Peyer's patch (tissue), 4 donors: ENCODE data around the gene UFSP2. TPM values are rescaled to one million over a fixed set of nuclear protein-coding genes. Genes with fewer than 3 reads are reported as not detected.
A peak's percentile ranks its signal among the peaks of the same experiment; 100 is the strongest.

Experiments
- DNase-seq, 3 donors: peaks; one replicate each; pipeline ENCODE4 v3.0.0-alpha.2; 2017 to 2019
- H3K27ac ChIP-seq, 4 donors: fragments of 200-600 bp; sonication (generic); one replicate each; pipeline ENCODE4 v1.5.1; 2016 to 2019
- H3K27me3 ChIP-seq, 2 donors: fragments of 200-600 bp; sonication (generic); one replicate each; pipeline ENCODE4 v1.5.1; 2019
- H3K36me3 ChIP-seq, 3 donors: fragments of 200-600 bp; sonication (generic); one replicate each; pipeline ENCODE4 v1.5.1; 2016 to 2019
- H3K4me1 ChIP-seq, 4 donors: fragments of 200-600 bp; sonication (generic); one replicate each; pipeline ENCODE4 v1.5.1; 2016 to 2019
- H3K4me3 ChIP-seq, 4 donors: fragments of 200-600 bp; sonication (generic); 1 replicate in 3 of 4; 2 replicates in 1 of 4; pipeline ENCODE4 v1.5.1; 2016 to 2019; ENCODE audit warnings: mild to moderate bottlenecking in 1 of 4
- H3K9me3 ChIP-seq, 4 donors: fragments of 200-600 bp; sonication (generic); one replicate each; pipeline ENCODE4 v1.5.1; 2016 to 2019; ENCODE audit warnings: mild to moderate bottlenecking in 1 of 4
- POLR2A ChIP-seq, 2 donors: fragments of 450-650 bp; IDR thresholded peaks; one replicate each; pipeline ENCODE4 v1.5.1; 2017; ENCODE audit warnings: antibody characterized with exemption in 2 of 2, mild to moderate bottlenecking in 2 of 2, moderate library complexity in 2 of 2
- total RNA-seq, 4 donors: library from RNA; depleted of rRNA; stranded (reverse); fragments of >200 nt; gene quantifications; one replicate each; pipeline ENCODE4 v1.1.0, GENCODE V29; 2016
- TF ChIP-seq, protein P1 (sequence below), 6 experiments: fragments of 450-650 bp in 4 of 6; fragments of 200-600 bp in 2 of 6; sonication (generic) in 1 of 6; IDR thresholded peaks; one replicate each; pipeline ENCODE4 v1.5.1; 2017 to 2019; ENCODE audit warnings: antibody characterized with exemption in 6 of 6, mild to moderate bottlenecking in 3 of 6, moderate library complexity in 1 of 6

UFSP2 gene
- total RNA-seq, 4 donors from 2014 or later: 6.7 to 22.0 (median 17.8) TPM

DNA sequence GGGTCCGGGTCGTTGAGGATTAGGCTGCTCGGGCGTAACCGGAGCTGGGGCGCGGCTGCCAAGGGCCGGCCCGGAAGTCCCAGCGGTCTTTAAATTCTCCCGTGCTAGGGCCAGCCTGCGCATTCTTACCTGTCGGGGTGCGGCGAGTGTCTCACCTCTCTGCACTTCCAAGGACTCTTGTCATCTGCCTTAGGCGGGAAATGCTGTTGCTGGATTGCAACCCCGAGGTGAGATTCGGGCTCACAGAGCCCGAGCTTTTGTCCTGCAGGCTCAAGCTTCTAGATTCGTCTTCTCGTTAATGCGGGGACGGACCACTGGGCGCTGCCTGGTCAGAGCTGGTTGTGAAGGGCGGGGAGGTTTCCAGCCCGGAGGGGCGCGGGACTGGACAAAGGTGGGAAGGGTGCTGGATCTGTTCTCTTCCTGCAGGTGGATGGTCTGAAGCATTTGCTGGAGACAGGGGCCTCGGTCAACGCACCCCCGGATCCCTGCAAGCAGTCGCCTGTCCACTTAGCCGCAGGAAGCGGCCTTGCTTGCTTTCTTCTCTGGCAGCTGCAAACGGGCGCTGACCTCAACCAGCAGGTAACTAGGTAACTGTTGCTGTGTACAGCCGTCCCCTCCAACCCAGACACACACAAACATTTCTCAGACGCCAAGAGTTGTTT, 28.9 kb downstream of the UFSP2 start, which contains the start of gene ANKRD37:
ANKRD37 (plus strand) TSS at position 118 of the 662 bp plus-strand sequence; CDS start at position 201, 83 bp downstream.
- peaks cover 0 to 19% (median 4%) of the 10 kb centered on the region in 4 donors for H3K4me1 ChIP-seq
- DNase-seq: peak in 1 of 3 donors; percentile 67
- TF ChIP-seq POLR2A (IDR thresholded peaks at IDR 0.05): peak; percentile 61 to 79
- TF ChIP-seq, protein P1, sequence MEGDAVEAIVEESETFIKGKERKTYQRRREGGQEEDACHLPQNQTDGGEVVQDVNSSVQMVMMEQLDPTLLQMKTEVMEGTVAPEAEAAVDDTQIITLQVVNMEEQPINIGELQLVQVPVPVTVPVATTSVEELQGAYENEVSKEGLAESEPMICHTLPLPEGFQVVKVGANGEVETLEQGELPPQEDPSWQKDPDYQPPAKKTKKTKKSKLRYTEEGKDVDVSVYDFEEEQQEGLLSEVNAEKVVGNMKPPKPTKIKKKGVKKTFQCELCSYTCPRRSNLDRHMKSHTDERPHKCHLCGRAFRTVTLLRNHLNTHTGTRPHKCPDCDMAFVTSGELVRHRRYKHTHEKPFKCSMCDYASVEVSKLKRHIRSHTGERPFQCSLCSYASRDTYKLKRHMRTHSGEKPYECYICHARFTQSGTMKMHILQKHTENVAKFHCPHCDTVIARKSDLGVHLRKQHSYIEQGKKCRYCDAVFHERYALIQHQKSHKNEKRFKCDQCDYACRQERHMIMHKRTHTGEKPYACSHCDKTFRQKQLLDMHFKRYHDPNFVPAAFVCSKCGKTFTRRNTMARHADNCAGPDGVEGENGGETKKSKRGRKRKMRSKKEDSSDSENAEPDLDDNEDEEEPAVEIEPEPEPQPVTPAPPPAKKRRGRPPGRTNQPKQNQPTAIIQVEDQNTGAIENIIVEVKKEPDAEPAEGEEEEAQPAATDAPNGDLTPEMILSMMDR (IDR thresholded peaks at IDR 0.05): peak in 1 of 6 experiments; percentile 18
- H3K27me3 ChIP-seq: no peaks in the 10 kb centered on the region
- H3K9me3 ChIP-seq: no peaks in the 10 kb centered on the region
- peak within 1 kb of the TSS; percentile 90 to 100 (median 97) for H3K27ac ChIP-seq
- H3K36me3 ChIP-seq: peaks cover 0 to 25% (median 0%) of the 10 kb centered on the region in 3 donors
- peak within 1 kb of the TSS; percentile 50 to 92 (median 67) for H3K4me3 ChIP-seq

DNA sequence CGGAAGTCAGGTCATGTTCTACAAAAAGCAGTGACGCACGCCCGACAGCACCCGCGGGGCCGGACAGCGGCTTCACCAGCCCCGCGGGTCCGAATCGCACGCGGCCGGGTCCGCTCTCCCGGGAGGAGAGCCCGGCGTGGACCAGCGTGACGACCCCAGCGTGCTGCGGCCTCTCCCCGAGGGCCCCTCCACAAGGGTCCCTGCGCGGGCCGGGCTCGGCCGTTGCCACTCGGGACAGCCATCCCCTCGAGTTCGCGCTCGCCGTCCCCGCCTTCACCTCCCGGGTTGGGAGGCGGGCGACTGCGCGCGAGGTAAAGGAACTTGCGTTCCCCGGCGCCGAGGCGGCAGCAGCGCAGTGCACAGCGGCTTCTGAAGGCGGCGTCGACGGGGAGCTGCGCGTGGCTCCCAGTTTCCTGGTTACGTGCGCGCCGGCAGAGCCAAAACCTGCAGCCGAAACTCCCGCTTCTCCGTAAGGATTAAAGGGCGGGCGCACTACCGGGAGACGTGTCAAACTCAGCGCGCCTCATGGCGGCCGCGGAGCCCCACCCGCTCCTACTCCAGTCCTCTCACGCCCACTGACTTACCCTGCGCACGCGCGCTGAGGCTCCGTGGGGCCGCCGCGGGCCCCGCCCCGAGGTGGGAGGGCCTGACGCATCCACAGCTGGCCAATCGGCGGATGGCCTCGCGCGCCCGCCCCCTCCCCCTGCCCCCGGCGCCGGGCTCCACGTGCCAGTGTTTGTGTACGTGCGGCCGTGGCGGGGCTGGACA, 29.6 kb downstream of the UFSP2 start:
- H3K4me1 ChIP-seq: peaks cover 0 to 19% (median 4%) of the 10 kb centered on the region in 4 donors
- peak overlapping the region; percentile 50 to 92 (median 67) for H3K4me3 ChIP-seq
- peaks cover 0 to 18% (median 0%) of the 10 kb centered on the region in 3 donors for H3K36me3 ChIP-seq
- peak; percentile 91 to 99 (median 98) for DNase-seq
- H3K27me3 ChIP-seq: no peaks in the 10 kb centered on the region
- peak; percentile 52 to 54 for TF ChIP-seq POLR2A (IDR thresholded peaks at IDR 0.05)
- TF ChIP-seq, protein P1 (IDR thresholded peaks at IDR 0.05): no peak
- H3K9me3 ChIP-seq: no peaks in the 10 kb centered on the region
- H3K27ac ChIP-seq: peak overlapping the region; percentile 90 to 100 (median 97)

DNA sequence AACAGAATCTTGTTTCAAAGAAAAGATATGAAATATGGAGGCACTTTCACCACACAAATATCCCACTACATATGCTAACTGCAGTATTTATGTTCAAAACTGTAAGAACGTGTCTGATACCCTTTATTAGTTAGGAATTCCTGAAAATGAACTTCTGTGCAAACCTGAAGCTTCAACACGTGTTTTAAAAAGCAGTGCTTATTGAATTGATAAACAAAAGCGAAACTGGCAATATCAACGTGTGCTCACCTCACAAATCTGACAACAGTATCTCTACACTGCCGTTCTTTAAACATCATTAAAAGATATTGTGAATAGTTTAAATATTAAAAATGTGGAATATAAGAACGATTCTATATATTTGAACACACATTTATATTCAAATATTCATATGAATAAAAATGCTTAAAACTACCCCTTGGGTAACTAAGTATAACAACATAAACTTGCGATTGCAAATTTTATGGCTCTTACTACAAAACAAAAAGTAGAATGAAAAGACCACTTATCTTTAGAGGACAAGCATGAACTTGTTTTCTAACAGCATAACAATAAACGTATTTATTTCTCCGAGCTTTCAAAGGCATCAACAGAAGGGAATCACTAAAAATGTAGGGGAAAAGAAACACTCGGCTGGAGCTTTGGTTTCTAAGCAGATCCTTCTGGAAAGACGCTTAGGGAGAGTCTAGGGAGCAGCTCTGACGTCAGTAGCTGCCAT, 30.4 kb downstream of the UFSP2 start, which contains the start of gene LRP2BP:
LRP2BP (minus strand) TSS at position 687 of the 718 bp plus-strand sequence. CDS start 17,738 bp downstream, outside the sequence.
- no peak for DNase-seq
- no peaks in the 10 kb centered on the region for H3K27me3 ChIP-seq

DNA sequence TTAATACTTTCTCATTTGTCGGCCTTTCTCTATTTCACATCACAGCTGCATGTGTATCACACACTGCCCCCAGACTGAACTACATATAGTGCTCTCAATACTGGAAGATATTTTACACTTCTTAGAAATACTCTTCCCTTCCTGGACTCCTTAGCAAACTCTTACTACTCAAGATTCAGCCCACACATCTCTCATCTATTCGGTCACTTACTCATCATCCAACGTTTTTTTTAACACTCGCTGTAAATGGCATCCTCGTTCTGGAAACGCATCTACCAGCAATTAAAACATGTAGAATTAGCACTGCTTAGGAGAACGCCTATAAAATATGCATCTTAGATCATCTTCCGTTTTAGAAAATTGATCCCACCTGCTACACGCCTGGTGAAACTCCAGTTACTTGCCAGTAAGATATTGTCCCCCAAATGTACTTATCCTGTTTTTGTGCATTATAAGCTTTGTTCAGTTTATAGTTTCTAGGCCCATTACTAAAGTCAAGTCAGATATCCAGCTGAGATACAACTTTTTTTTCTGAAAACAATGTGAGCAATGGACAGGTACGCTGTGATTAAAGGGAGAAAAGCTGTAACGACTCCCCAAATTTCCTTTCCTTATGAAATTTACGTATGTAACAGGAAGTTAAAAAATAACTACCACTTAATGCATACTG, 31.1 kb downstream of the UFSP2 start:
- H3K4me1 ChIP-seq: peaks cover 0 to 19% (median 4%) of the 10 kb centered on the region in 4 donors
- H3K4me3 ChIP-seq: peak overlapping the region; percentile 50 to 92 (median 67)
- H3K27me3 ChIP-seq: no peaks in the 10 kb centered on the region
- peaks cover 0 to 4% (median 0%) of the 10 kb centered on the region in 3 donors for H3K36me3 ChIP-seq
- H3K9me3 ChIP-seq: no peaks in the 10 kb centered on the region
- peak overlapping the region; percentile 90 to 100 (median 97) for H3K27ac ChIP-seq
- DNase-seq: no peak
- TF ChIP-seq, protein P1 (IDR thresholded peaks at IDR 0.05): no peak

More for the DNA sequence above, 30.4 kb downstream of the UFSP2 start, which contains the start of gene LRP2BP:
- Histone ChIP-seq H3K9me3 (no peaks in the 10 kb centered on the region), H3K4me1 (peaks cover 0 to 19% (median 4%) of the 10 kb centered on the region in 4 donors), H3K4me3 (peak within 1 kb of the TSS; percentile 50 to 92 (median 67)), H3K27ac (peak within 1 kb of the TSS; percentile 90 to 100 (median 97)), H3K36me3 (peaks cover 0 to 11% (median 0%) of the 10 kb centered on the region in 3 donors)
- TF ChIP-seq, protein P1 (IDR thresholded peaks at IDR 0.05): no peak
- no peak for TF ChIP-seq POLR2A (IDR thresholded peaks at IDR 0.05)
